GM19193 (cell line): Measurements from ENCODE around the gene SLC2A11.
A peak's percentile ranks its signal among the peaks of the same experiment; 100 is the strongest.

ENCODE experiments used
- POLR2A ChIP-seq: IDR thresholded peaks from 4 replicates; pipeline ENCODE4 v1.6.1; 2011; ENCODE audit not compliant: insufficient read depth, insufficient read length; ENCODE audit errors: extremely low read depth

The SLC2A11 gene

DNA sequence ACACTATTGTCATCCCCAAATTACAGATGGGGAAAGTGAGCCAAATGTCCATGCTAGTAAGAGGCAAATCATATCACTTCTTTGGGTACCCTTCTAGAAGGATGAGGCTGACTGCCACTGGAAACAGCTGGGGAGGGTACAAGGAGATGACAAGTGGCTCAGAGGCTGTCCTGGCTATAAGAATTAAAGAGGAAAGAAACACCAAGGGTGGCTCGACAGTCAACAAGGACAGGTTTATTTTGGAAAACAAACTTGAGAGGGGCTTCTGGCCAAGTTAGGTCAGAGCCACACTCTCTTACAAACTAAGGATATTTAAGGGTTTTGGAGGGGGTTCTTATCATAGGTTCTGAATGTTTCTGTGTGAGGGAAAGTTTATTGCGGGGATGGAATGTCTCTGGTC is 34.5 kb downstream of the SLC2A11 start:
- TF ChIP-seq POLR2A: no peak

- no peak for TF ChIP-seq POLR2A
Observed at GRCh38 chr22:23892706-23893105, 35.0 kb downstream of the SLC2A11 start.

DNA sequence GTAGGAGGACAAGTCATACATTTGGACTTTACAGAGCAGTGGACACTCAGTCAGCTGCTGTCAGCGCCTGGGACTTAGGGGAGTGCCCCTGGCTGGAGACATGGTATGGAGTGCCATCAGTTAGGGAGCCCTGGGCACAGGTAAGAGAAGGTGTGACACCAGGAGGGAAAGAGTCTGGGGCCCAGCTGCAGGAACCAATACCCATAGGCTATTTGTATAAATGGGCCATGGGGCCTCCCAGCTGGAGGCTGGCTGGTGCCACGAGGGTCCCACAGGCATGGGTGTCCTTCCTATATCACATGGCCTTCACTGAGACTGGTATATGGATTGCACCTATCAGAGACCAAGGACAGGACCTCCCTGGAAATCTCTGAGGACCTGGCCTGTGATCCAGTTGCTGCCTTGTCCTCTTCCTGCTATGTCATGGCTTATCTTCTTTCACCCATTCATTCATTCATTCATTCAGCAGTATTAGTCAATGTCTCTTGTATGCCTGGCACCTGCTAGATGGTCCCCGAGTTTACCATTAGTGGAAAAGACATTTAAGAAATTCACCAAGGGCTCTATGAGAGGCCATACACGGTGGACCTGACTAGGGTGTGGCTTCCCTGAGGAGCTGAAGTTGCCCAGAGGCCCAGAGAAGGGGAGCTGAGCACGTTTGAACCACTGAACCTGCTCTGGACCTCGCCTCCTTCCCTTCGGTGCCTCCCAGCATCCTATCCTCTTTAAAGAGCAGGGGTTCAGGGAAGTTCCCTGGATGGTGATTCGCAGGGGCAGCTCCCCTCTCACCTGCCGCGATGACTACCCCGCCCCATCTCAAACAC is 35.7 kb downstream of the SLC2A11 start:
- TF ChIP-seq POLR2A: no peak

DNA sequence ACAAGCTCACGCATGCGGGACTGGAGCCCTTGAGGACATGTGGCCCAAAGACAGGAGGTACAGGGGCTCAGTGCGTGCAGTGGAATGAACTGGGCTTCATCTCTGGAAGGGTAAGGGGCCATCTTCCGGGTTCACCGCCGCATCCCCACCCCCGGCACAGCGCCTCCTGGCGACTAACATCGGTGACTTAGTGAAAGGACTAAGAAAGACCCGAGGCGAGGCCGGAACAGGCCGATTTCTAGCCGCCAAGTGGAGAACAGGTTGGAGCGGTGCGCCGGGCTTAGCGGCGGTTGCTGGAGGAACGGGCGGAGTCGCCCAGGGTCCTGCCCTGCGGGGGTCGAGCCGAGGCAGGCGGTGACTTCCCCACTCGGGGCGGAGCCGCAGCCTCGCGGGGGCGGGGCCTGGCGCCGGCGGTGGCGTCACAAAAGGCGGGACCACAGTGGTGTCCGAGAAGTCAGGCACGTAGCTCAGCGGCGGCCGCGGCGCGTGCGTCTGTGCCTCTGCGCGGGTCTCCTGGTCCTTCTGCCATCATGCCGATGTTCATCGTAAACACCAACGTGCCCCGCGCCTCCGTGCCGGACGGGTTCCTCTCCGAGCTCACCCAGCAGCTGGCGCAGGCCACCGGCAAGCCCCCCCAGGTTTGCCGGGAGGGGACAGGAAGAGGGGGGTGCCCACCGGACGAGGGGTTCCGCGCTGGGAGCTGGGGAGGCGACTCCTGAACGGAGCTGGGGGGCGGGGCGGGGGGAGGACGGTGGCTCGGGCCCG is 36.5 kb downstream of the SLC2A11 start, which contains the start of gene MIF:
TSS of gene MIF (plus strand) at position 439 of the 765 bp plus-strand sequence. CDS start at position 531, 92 bp downstream.
- peak; percentile 92 for TF ChIP-seq POLR2A

DNA sequence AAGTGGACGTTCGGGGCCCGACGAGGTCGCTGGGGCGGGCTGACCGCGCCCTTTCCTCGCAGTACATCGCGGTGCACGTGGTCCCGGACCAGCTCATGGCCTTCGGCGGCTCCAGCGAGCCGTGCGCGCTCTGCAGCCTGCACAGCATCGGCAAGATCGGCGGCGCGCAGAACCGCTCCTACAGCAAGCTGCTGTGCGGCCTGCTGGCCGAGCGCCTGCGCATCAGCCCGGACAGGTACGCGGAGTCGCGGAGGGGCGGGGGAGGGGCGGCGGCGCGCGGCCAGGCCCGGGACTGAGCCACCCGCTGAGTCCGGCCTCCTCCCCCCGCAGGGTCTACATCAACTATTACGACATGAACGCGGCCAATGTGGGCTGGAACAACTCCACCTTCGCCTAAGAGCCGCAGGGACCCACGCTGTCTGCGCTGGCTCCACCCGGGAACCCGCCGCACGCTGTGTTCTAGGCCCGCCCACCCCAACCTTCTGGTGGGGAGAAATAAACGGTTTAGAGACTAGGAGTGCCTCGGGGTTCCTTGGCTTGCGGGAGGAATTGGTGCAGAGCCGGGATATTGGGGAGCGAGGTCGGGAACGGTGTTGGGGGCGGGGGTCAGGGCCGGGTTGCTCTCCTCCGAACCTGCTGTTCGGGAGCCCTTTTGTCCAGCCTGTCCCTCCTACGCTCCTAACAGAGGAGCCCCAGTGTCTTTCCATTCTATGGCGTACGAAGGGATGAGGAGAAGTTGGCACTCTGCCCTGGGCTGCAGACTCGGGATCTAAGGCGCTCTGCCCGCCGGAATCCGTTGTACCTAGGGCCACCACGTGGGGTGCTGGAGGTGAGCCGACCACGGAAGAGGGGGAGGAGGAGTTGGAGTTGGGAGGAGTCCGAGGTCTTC is 37.3 kb downstream of the SLC2A11 start:
- no peak for TF ChIP-seq POLR2A

- no peak for TF ChIP-seq POLR2A
Observed at GRCh38 chr22:23895599-23896144, 38.0 kb downstream of the SLC2A11 start.

DNA sequence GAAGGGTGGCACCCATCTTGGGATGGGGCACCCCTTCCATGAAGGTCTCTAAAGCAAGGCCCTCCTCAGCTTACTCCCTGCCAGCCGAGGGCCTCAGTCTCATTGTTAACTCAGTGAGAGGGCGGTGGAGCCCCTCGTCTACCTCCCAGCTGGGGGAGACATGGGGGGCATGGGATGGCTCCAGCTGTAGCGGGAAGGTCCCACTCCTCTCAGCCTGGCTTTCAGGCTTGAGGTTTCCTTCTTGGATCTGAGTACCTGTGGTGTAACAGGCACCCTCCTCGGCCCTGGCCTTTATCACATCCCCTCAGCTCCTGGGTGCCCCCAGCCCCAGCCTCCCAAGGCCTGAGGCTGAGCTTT is 38.5 kb downstream of the SLC2A11 start:
- TF ChIP-seq POLR2A: no peak

DNA sequence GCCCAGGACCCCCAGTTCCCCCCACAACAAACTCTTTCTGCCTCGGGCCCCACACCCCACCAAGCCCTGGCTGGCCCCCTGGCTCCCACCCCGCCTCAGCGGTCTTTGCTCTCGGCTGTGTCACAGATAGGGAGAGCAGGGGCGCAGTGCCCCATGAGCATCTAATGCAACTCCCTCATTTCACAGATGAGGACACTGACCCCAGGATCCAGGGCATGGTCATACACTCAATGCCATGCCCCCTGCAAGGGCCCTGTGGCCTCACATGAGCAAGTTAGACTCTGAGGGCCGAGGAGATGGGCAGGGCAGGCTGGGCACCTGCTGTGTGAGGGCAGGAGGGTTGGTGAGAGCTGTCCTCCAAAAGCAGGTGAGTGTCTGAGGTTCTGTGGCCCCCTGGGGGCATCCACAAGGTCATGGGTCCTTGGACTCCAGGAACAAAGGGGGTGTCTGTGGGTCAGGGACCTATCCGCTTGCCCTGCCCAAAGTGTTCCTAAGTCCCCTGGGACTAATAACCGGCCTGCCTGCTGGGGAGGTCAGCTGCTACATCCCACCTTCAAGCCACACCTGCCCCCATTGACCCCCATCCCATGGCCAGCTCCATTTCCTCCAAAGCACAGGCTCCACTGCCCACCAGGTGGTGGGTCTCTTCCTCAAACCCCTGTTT is 39.0 kb downstream of the SLC2A11 start:
- TF ChIP-seq POLR2A: no peak

GRCh38 chr22:23897320-23897719 is 39.6 kb downstream of the SLC2A11 start:
- TF ChIP-seq POLR2A: peak; percentile 14

DNA sequence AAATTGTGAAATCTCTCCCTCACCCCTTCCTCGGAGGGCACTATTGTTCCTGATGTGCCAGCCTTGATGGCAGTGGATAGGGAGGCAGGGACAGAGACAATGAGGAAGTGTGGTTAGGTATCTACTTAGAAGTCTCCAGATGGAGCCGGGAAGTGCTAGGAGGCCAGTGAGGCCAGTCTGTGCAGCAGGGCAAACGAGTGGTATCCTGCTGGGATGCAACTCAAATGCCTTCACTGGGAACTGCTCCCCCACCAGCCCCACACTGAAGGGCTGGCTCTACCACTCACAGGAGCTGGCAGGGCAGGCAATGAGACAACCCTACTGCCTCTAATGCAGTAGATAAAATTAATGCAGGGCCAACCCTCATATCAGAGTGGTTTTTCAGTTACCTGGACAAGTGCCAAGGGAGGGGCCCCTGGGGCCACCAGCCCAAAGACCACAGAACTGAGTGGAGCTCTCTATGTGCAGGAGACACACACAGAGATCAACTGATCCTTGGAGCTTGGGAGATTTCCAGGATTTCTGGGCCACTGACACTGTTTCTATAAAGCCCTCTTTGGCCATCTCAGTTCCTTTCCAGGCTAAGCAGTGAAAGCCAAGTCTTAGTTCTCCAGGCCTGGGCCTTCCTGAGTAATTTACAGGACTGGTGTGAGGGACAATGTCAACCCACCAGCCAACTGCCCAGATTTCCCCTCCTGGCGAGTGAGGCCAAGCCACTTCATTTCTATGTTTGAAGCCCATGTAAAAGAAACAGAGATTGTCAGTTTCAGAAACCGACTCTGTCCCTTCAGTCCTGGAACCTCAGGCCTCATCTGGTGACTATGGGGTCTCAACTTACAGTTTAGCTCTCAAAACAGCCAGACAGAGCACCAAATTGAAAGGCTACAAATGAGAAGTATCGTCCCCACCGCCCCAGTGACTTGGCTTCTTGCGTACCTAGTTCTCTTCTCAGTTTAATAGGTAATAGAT is 40.6 kb downstream of the SLC2A11 start:
- TF ChIP-seq POLR2A: no peak

DNA sequence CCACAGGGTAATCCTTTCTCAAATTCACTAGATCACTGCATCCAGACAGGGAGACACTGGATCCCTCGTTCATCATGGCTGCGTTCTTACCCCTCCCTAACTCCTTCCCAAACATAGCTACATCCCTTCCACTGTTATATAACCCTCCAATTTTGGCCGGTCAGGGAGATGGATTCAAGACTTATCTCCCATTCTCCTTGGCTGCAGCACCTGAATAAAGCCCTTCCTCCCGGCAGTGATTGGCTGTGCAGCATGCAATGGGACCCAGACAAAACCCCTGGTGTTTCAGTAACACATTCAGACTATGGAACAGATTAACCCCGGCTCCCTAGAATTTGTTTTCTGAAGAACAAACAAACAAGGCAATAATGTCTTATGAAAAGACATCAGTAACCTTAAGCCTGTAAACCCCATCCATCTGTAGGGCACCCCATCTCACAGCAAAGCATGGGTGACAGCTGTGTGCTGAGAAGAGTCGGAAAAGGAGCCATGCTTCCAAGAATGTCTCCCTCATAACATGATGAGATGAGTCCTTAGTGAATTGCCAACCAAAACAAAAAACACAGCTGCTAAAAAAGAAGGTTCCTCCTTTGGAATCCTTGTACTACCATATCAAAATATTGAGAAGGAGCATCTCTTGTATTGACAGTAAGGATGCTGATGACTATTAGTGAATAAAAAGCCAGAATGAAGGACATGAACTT is 41.5 kb downstream of the SLC2A11 start:
- no peak for TF ChIP-seq POLR2A

- no peak for TF ChIP-seq POLR2A
Observed at GRCh38 chr22:23901600-23901999, 43.9 kb downstream of the SLC2A11 start.
